Cardiac septum (tissue), 1 donor: ENCODE data around the gene TBCD. TPM values are rescaled to one million over a fixed set of nuclear protein-coding genes. Genes with fewer than 3 reads are reported as not detected.

Source experiments
- DNase-seq: peaks from one replicate; pipeline ENCODE4 v3.0.0-alpha.2; 2020; ENCODE audit warnings: low spot score
- intact Hi-C: fragments of 100-400 bp; cut with DNase I; formaldehyde crosslinking; loops from one replicate; pipeline ENCODE4 v1.14.0; 2022
- total RNA-seq: library from RNA; stranded (reverse); fragmentation: NEBNext Ultra II Directional; extraction: Animal tissue kit (Norgen Biotek cat#: 25700); gene quantifications from one replicate; pipeline ENCODE4 v1.2.1, GENCODE V29; 2021
- donor health status: DM: no; HTN: no; CAD: no.

The TBCD gene
- total RNA-seq, 1 donor from 2014 or later, result 67.3 TPM

DNA sequence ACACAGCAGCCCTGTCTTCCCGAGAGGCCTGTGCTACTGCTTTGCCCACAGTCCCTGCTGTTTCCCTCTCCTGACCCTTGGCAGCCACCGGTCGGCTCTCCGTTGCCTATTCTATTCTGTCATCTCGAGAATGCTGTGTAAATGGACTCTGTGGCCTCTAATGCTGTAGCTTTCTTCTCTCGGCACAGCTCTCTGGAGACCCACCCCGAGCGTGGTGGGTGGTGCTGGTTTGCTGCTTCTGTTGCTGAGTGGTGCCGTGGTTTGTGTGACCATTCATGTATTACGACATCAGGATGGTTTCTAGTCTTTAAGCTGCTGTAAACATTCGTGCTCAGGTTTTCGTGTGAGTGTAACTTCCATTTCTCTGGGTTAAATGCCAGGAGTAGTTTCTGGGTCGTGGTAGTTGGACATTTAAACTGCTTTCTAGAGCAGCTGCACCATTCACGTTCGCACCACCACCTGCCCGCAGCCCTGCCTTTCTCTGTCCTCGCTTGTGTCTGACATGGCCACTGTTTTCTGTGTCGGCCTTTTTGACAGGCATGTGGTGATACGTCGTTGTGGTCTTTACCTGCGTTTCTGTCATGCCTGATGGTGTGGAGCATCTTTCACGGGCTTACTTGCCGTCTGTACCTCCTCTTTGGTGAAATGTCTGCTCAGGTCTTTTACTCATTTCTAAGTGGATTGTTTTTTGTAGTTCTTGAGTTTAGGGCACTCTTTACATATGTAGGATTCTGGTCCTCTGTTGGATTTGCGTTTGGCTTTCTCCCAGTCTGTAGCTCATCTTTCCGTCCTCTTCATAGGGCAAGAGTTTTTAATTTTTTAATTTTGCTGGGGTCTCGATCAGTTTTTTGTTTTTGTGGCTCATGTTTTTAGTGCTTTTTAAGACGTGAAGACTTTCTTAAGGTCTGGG lies 135.6 kb downstream of the TBCD start:
- intact Hi-C loops, result no loop called here
- no peak for DNase-seq

DNA sequence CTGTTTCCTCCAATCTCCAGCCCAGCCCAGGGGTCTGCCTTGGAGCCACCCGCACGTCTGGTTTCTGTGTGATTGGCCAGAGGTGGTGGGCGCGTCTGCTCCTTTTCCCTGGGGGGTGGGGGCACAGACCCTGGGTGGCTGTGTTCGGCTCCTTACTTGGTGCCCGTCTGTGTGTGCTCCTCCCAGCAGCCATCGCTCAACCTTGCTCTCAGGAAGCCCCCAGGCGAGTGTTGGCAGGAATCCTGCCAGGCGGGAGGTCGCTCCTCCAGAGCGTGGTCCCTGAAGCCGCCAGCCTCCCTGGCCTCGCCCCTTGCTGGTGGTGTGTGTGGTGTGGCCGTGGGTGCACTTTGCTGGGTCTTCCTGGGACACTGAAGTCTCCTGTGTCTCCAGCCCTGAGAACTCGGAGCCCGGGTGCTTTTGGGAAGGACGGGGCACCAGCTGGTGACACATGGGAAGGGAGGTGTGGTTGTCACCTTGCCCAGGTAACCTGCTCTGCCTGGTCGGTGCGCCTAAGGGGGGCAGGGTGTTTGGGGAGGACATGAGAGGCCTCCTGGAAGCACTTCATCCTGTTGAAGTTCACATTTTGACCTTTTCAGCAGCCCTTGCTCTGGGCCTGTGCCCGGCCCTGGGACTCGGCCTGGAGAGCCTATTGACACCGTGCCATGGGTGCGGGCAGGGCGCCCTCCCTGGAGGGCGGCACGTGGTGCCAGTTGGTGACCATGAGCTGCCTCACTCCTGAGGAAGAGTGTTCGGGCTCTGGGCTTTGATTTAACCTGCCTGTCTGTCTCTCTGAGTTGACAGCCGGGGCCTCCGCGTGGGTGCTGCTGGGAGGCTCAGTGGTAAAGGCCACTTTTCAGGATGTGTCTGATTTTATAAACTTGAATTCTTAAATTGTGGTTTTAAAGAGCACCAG lies 137.0 kb downstream of the TBCD start:
- DNase-seq, result no peak
- intact Hi-C loops, result no loop called here

DNA sequence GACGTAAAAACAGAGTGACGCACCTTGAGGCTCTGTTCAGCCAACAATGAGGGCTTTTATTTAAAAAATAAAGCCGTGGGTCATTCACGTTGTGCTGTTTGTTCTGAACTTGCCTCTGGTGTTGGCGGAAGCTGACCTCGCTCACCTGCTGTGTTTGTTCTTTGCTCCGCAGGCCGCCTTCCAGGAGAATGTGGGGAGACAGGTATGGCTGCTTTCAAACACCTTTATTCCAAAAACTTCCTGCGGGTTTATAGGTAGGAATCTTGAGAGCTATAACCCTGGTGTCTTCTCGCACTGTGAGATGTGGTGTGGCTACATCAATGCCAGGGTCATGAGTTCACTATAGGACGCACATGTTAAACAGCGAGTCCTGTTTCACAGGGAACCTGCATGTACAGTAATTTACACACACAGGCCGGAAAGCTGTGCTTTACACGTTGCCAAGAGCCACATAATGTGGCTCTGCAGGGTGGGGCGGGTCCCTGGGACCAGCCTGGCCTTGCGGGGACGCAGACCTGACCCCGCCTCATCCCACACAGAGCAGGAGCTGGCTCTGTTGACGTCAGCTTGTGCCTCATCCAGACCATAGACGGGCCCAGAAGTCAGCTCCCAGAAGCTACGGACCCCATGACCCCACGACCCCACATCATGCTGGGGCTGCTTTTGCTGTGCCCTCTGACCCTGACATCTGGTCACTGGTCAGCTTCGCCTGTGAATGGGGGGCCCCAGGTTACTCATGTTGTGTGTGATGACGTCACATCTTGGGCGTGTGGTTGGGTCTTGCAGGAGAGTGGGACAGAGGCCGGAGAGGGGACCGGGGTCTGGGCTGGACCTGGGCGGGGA lies 137.9 kb downstream of the TBCD start:
- no peak for DNase-seq

GRCh38 chr17:82890339-82890730 lies 138.5 kb downstream of the TBCD start:
- DNase-seq, result no peak
- intact Hi-C loops, result no loop called here

More for the DNA sequence above, 137.9 kb downstream of the TBCD start:
- intact Hi-C loops, result no loop called here

GRCh38 chr17:82890926-82891678 lies 139.2 kb downstream of the TBCD start:
- intact Hi-C loops, result no loop called here
- DNase-seq, result no peak

DNA sequence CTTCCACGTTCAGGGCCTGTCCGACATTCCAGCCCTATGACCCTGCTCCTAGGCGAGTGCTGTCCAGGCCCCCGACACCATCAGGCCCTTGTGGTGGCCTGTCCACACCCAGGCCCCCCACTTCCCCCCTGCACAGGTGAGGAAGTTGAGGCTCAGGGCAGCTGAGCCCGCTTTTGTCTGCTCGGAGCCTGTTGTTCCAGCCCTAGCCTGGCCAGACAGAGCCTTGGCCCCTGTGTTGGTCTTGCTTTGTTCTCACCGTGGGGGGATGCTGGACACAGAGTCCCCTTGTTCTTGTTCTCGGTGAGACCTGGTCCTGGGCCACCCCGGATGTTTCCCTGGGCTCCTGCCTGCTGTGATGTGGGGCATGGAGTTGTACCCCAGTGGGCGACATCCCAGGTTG lies 140.0 kb downstream of the TBCD start:
- no peak for DNase-seq
- intact Hi-C loops, result no loop called here

GRCh38 chr17:82892899-82893565 lies 141.2 kb downstream of the TBCD start:
- intact Hi-C loops, result no loop called here
- no peak for DNase-seq

- no peak for DNase-seq
- intact Hi-C loops, result no loop called here
Measured at GRCh38 chr17:82893779-82894178, 141.9 kb downstream of the TBCD start.

GRCh38 chr17:82894389-82894788 lies 142.5 kb downstream of the TBCD start:
- no peak for DNase-seq
- intact Hi-C loops, result no loop called here

GRCh38 chr17:82895087-82895486 lies 143.2 kb downstream of the TBCD start:
- intact Hi-C loops, result no loop called here
- DNase-seq, result no peak

DNA sequence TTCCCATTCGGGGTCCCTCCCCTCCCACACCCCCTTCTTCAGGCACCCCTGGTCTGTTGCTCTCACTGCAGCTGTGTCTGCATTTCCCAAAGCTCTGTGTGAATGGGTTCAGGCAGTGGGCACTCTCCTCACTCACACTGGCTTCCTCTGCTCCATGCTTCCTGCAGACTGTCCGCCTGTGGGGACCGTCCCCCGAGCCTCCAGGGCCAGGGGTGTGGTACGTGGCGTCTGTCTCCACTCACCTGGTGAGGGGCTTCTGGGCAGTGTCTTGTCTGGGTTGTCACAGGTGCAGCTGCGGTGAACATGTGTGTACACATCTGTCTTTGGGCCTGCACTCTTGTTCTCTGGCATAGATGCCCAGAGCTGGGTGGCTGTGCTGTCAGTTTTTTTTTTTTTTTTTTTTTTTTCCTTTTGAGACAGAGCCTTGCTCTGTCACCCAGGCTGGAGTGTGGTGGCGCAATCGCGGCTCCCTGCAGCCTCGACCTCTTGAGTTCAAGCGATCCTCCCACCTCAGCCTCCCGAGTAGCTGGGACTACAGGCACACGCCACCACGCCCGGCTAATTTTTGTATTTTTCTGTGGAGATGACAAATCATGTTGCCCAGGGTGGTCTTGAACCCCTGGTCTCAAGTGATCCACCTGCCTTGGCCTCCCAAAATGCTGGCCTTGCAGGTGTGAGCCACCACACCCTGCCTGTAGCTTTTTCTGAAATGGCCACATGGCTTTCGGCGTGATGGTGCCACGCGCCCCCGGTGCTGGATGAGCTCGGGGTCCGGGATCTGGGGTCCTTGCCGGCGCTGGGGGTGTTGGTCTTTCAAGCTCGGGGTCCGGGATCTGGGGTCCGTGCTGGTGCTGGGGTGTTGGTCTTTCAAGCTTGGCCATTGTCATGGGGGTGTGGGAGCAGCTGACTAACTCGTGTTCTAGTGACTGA lies 144.5 kb downstream of the TBCD start:
- DNase-seq, result no peak
- intact Hi-C loops, result no loop called here

DNA sequence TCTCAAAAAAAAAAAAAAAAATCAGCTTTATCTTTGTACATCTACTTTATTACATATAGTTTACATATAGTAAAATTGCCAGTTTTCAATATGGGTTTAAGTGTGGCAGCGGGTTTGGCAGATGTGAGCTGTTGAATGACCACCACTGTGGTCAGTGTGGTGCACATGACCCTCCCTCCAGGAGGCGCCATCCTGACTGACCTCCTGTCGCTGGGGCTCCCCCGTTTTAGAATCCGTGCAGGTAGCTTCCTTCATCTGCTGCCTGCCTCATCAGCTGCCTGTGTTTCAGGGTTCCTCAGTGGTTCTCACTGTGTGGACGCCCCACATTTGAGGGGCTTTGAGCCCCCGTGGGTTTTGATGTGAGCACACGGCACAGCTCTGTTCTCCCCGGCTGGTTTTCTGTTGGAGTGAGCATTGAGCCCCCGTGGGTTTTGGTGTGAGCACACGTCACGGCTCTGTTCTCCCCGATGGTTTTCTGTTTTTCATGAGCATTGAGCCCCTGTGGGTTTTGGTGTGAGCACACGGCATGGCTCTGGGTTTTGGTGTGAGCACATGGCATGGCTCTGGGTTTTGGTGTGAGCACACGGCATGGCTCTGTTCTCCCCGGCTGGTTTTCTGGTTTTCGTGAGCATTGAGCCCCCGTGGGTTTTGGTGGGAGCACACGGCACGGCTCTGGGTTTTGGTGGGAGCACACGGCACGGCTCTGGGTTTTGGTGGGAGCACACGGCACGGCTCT lies 145.8 kb downstream of the TBCD start:
- intact Hi-C loops, result no loop called here
- DNase-seq, result no peak

- intact Hi-C loops, result no loop called here
- no peak for DNase-seq
Measured at GRCh38 chr17:82898976-82899514, 147.2 kb downstream of the TBCD start.

DNA sequence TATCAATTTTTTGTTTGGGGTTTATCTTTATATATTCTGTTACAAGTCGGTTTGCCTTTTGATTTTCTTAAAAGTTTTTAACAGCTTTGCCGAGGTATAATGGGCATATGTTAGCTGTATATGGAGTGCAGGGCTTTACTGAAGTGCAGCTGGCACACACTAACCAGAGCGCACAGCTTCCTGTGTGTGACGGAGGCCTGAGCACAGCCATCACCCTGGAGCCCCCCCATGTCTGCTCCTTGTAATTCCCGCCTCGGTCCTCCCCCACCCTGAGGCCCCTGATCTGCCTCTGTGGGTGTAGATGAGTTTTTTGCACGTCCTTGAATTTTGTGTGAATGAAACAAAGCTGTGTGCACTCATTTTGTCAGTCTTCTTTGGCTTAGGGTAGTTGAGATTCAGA lies 148.1 kb downstream of the TBCD start:
- intact Hi-C loops, result no loop called here
- no peak for DNase-seq

- intact Hi-C loops, result no loop called here
- no peak for DNase-seq
Measured at GRCh38 chr17:82900741-82901140, 148.9 kb downstream of the TBCD start.

DNA sequence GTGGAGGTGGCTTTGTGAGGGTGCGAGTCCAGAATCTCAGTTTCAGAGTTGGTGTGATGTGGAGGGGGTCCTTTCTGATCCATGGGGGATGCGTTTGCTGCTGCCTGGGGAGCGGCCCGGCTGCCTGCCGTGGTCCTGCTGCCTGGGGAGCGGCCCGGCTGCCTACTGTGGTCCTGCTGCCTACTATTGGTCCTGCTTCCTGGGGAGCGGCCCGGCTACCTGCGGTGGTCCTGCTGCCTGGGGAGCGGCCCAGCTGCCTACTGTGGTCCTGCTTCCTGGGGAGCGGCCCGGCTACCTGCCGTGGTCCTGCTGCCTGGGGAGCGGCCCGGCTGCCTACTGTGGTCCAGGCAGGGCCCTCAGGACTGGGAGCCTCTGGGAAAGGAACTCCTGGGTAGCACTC lies 149.5 kb downstream of the TBCD start:
- intact Hi-C loops, result no loop called here
- DNase-seq, result no peak

DNA sequence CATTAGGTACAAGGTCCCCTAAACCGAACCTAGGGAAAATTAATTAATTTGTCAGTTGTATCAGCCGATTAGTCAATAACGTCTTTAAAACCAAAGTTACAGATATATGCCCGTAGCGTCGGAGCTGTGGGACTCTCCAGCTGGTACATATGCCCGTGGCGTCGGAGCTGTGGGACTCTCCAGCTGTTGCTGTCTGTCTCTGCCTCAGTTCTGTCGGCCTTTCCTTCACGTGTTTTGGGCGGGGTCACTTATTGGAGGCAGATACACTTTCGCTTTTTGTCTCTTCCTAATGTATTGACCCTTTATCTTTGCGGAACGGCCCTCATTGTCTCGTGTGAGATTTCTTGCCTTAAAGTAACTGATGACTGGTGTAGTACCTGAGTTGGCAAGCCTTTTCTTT lies 150.0 kb downstream of the TBCD start:
- intact Hi-C loops, result no loop called here
- DNase-seq, result no peak
